GM23338 (cell line): ENCODE measurements around the gene DACH2. TPM values are rescaled to one million over a fixed set of nuclear protein-coding genes. Genes with fewer than 3 reads are reported as not detected.

Experiments used
- ATAC-seq: fragments of 200-7000 bp; cut with Tn5 transposase; 3 replicates; pipeline ENCODE4 v1.9.1; 2020
- DNase-seq: peaks from one replicate; pipeline ENCODE4 v3.0.0-alpha.2; 2015; ENCODE audit warnings: low spot score
- H2AFZ ChIP-seq: fragments of 200-600 bp; sonication (generic); 2 replicates; pipeline ENCODE4 v1.8.0; 2016; ENCODE audit warnings: antibody characterized with exemption, mild to moderate bottlenecking, moderate library complexity
- H3F3A ChIP-seq: fragments of 200-600 bp; sonication (generic); replicated peaks from 2 replicates; pipeline ENCODE4 v1.8.0; 2017; ENCODE audit warnings: antibody characterized with exemption, mixed run types, low read depth
- H3K27ac ChIP-seq: fragments of 200-600 bp; sonication (generic); 2 replicates; pipeline ENCODE4 v1.6.1; 2016; ENCODE audit warnings: low read depth
- H3K27me3 ChIP-seq: fragments of 200-600 bp; sonication (generic); 2 replicates; pipeline ENCODE4 v1.8.0; 2016; ENCODE audit warnings: mild to moderate bottlenecking, mixed run types, moderate library complexity; ENCODE audit not compliant: insufficient read depth
- H3K36me3 ChIP-seq: fragments of 200-600 bp; sonication (generic); 2 replicates; pipeline ENCODE4 v1.8.0; 2016; ENCODE audit warnings: mild to moderate bottlenecking; ENCODE audit not compliant: insufficient read depth
- H3K4me1 ChIP-seq: fragments of 200-600 bp; sonication (generic); 2 replicates; pipeline ENCODE4 v1.8.0; 2016; ENCODE audit warnings: mild to moderate bottlenecking, moderate library complexity; ENCODE audit not compliant: insufficient read depth
- H3K4me2 ChIP-seq: fragments of 200-600 bp; sonication (generic); 2 replicates; pipeline ENCODE4 v1.7.1; 2017; ENCODE audit warnings: mixed run types
- H3K4me3 ChIP-seq: fragments of 200-600 bp; sonication (generic); 2 replicates; pipeline ENCODE4 v1.6.1; 2016; ENCODE audit warnings: mixed run types
- H3K79me2 ChIP-seq: fragments of 200-600 bp; sonication (generic); replicated peaks from 2 replicates; pipeline ENCODE4 v1.8.0; 2017; ENCODE audit warnings: mild to moderate bottlenecking; ENCODE audit not compliant: insufficient read depth
- H3K9me2 ChIP-seq: fragments of 200-600 bp; sonication (generic); 2 replicates; pipeline ENCODE4 v1.8.0; 2017; ENCODE audit not compliant: insufficient read depth
- H4K20me1 ChIP-seq: fragments of 200-600 bp; sonication (generic); replicated peaks from 2 replicates; pipeline ENCODE4 v1.8.0; 2017; ENCODE audit warnings: mild to moderate bottlenecking; ENCODE audit not compliant: insufficient read depth
- H3K27ac Mint-ChIP-seq: 2 replicates; pipeline ENCODE4 v1.8.0; 2020; ENCODE audit warnings: inconsistent platforms, mild to moderate bottlenecking, moderate library complexity, mixed read lengths
- H3K27me3 Mint-ChIP-seq: 3 replicates; pipeline ENCODE4 v1.8.0; 2022; ENCODE audit warnings: low read depth, mild to moderate bottlenecking, moderate library complexity, mixed read lengths, inconsistent platforms; ENCODE audit not compliant: insufficient read depth, poor library complexity
- H3K36me3 Mint-ChIP-seq: 3 replicates; pipeline ENCODE4 v1.8.0; 2021; ENCODE audit warnings: low read depth, mild to moderate bottlenecking, inconsistent platforms, moderate library complexity, mixed read lengths
- H3K4me1 Mint-ChIP-seq: 3 replicates; pipeline ENCODE4 v1.8.0; 2020; ENCODE audit warnings: mild to moderate bottlenecking, inconsistent platforms, mixed read lengths
- H3K4me3 Mint-ChIP-seq: 3 replicates; pipeline ENCODE4 v1.8.0; 2021; ENCODE audit warnings: moderate library complexity, mild to moderate bottlenecking, inconsistent platforms, mixed read lengths
- H3K9me3 Mint-ChIP-seq: 3 replicates; pipeline ENCODE4 v1.8.0; 2020; ENCODE audit warnings: moderate library complexity, mild to moderate bottlenecking, inconsistent platforms, mixed read lengths
- CREB1 ChIP-seq: fragments of 250-450 bp; sonication (Bioruptor Pico); IDR thresholded peaks from 2 replicates; pipeline ENCODE4 v1.5.0; 2020; ENCODE audit warnings: low read depth, mild to moderate bottlenecking, moderate library complexity
- ETS1 ChIP-seq: IDR thresholded peaks from 2 replicates; pipeline ENCODE4 v1.6.1; 2016; ENCODE audit warnings: antibody characterized with exemption
- EZH2 ChIP-seq: fragments of 200-600 bp; sonication (generic); IDR thresholded peaks from one replicate; pipeline ENCODE4 v1.8.0; 2017; ENCODE audit warnings: antibody characterized with exemption, mild to moderate bottlenecking, low read depth; ENCODE audit not compliant: unreplicated experiment
- EZH2phosphoT487 ChIP-seq: fragments of 200-600 bp; sonication (generic); IDR thresholded peaks from one replicate; pipeline ENCODE4 v1.8.1; 2018; ENCODE audit warnings: antibody characterized with exemption; ENCODE audit not compliant: unreplicated experiment
- JUNB ChIP-seq: IDR thresholded peaks from one replicate; pipeline ENCODE4 v1.6.1; 2016; ENCODE audit warnings: antibody characterized with exemption; ENCODE audit not compliant: unreplicated experiment
- NANOG ChIP-seq: IDR thresholded peaks from 2 replicates; pipeline ENCODE4 v1.6.1; 2016; ENCODE audit warnings: antibody characterized with exemption, borderline replicate concordance
- POLR2AphosphoS5 ChIP-seq: IDR thresholded peaks from 2 replicates; pipeline ENCODE4 v1.6.1; 2016; ENCODE audit warnings: antibody characterized with exemption, low read depth
- REST ChIP-seq: IDR thresholded peaks from one replicate; pipeline ENCODE4 v1.6.1; 2018; ENCODE audit warnings: antibody characterized with exemption; ENCODE audit not compliant: unreplicated experiment
- STAT1 ChIP-seq: IDR thresholded peaks from one replicate; pipeline ENCODE4 v1.6.1; 2016; ENCODE audit warnings: antibody characterized with exemption; ENCODE audit not compliant: unreplicated experiment
- ZNF114 ChIP-seq: fragments of 250-450 bp; sonication (Bioruptor Pico); IDR thresholded peaks from 2 replicates; pipeline ENCODE4 v1.5.0; 2020; ENCODE audit warnings: mild to moderate bottlenecking, moderate library complexity
- ZNF331 ChIP-seq: fragments of 250-450 bp; sonication (Bioruptor Pico); IDR thresholded peaks from 2 replicates; pipeline ENCODE4 v1.5.0; 2020; ENCODE audit warnings: low read depth, mild to moderate bottlenecking, moderate library complexity
- polyA plus RNA-seq: library from polyadenylated mRNA; unstranded; fragments of >200 nt; fragmentation: Nextera tagmentation; extraction: Ambion mirVana; gene quantifications from 2 replicates; pipeline ENCODE4 v1.2.1, GENCODE V29; 2016
- total RNA-seq: library from RNA; depleted of rRNA; stranded (reverse); fragments of >200 nt; shearing (Covaris generic); gene quantifications from 2 replicates; pipeline ENCODE4 v1.2.3, GENCODE V29; 2014
- TF ChIP-seq, protein P1 (sequence below), 2 experiments: fragments of 200-600 bp in 1 of 2; sonication (generic) in 1 of 2; conservative IDR thresholded peaks; 2 replicates each; pipeline versions ENCODE4 v1.5.1 to v1.6.1; 2016 to 2017; ENCODE audit warnings: antibody characterized with exemption in 2 of 2, low read depth in 2 of 2, mild to moderate bottlenecking in 2 of 2, moderate library complexity in 1 of 2
- TF ChIP-seq, protein P2 (sequence below): fragments of 250-450 bp; sonication (Bioruptor Pico); IDR thresholded peaks from 2 replicates; pipeline ENCODE4 v1.5.0; 2020; ENCODE audit warnings: mild to moderate bottlenecking, moderate library complexity

The DACH2 gene
- total and polyA plus RNA-seq, 2 experiments from 2014 or later = 2.4 to 4.6 TPM

DNA sequence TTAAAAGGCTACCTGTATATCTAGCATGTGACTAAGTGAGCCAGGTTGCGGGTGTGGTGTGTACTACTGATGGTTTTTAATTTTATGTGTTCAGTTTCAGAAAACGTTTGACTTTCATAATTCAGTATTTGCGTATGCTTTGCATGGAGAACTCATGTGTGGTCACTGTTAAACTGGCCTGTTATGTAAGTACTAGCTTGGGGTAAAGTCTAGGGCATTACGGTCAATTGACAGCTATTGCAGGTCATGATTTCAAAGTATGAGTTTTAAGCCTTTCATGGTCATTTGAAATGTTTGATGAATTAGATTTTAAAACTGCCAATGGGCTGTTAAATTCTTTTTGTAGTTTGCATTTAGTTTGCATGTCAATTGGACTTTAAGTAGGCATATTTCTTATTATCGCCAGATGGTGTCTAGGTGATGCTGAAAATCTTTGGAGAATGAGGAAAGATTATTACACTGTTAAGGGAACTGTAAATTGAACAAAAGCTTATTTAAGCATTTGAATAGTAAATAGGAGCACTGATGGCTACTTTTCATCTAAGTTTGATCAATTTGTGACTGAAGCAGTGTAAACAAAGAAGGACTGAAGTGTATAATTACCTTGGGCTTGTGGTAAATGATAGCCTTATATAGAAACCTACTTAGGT lies 563.4 kb downstream of the DACH2 start:
- DNase-seq (no peak), ATAC-seq (no peak)
- Histone ChIP-seq H3K27me3 (no peaks in the 10 kb centered on the region), H3F3A (no peaks in the 10 kb centered on the region), H3K36me3 (no peaks in the 10 kb centered on the region), H3K27ac (no peak overlapping the region), H2AFZ (no peak overlapping the region), H3K79me2 (no peaks in the 10 kb centered on the region), H3K9me2 (no peaks in the 10 kb centered on the region), H4K20me1 (no peaks in the 10 kb centered on the region), H3K4me3 (no peak overlapping the region), H3K4me2 (no peak overlapping the region), H3K4me1 (no peaks in the 10 kb centered on the region; the same call in 1 of the 2 replicates)
- H3K27ac Mint-ChIP-seq = no peak overlapping the region
- no peak overlapping the region for H3K4me3 Mint-ChIP-seq
- peaks cover 2% of the 10 kb centered on the region; the same call in 1 of the 3 replicates for H3K4me1 Mint-ChIP-seq
- H3K9me3 Mint-ChIP-seq = no peaks in the 10 kb centered on the region
- no peak for TF ChIP-seq REST
- no peak for TF ChIP-seq EZH2phosphoT487
- TF ChIP-seq, protein P1, sequence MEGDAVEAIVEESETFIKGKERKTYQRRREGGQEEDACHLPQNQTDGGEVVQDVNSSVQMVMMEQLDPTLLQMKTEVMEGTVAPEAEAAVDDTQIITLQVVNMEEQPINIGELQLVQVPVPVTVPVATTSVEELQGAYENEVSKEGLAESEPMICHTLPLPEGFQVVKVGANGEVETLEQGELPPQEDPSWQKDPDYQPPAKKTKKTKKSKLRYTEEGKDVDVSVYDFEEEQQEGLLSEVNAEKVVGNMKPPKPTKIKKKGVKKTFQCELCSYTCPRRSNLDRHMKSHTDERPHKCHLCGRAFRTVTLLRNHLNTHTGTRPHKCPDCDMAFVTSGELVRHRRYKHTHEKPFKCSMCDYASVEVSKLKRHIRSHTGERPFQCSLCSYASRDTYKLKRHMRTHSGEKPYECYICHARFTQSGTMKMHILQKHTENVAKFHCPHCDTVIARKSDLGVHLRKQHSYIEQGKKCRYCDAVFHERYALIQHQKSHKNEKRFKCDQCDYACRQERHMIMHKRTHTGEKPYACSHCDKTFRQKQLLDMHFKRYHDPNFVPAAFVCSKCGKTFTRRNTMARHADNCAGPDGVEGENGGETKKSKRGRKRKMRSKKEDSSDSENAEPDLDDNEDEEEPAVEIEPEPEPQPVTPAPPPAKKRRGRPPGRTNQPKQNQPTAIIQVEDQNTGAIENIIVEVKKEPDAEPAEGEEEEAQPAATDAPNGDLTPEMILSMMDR (conservative IDR thresholded peaks at IDR 0.05; ENCODE audit: low read depth in 2 of 2) = no peak
- TF ChIP-seq ETS1 = no peak
- TF ChIP-seq CREB1 (CRISPR knock-in tag) = no peak
- no peak for TF ChIP-seq JUNB
- no peak for TF ChIP-seq ZNF114 (CRISPR knock-in tag)
- no peak for TF ChIP-seq STAT1
- no peak for TF ChIP-seq NANOG
- TF ChIP-seq POLR2AphosphoS5 = no peak
- TF ChIP-seq ZNF331 = no peak
- TF ChIP-seq, protein P2, sequence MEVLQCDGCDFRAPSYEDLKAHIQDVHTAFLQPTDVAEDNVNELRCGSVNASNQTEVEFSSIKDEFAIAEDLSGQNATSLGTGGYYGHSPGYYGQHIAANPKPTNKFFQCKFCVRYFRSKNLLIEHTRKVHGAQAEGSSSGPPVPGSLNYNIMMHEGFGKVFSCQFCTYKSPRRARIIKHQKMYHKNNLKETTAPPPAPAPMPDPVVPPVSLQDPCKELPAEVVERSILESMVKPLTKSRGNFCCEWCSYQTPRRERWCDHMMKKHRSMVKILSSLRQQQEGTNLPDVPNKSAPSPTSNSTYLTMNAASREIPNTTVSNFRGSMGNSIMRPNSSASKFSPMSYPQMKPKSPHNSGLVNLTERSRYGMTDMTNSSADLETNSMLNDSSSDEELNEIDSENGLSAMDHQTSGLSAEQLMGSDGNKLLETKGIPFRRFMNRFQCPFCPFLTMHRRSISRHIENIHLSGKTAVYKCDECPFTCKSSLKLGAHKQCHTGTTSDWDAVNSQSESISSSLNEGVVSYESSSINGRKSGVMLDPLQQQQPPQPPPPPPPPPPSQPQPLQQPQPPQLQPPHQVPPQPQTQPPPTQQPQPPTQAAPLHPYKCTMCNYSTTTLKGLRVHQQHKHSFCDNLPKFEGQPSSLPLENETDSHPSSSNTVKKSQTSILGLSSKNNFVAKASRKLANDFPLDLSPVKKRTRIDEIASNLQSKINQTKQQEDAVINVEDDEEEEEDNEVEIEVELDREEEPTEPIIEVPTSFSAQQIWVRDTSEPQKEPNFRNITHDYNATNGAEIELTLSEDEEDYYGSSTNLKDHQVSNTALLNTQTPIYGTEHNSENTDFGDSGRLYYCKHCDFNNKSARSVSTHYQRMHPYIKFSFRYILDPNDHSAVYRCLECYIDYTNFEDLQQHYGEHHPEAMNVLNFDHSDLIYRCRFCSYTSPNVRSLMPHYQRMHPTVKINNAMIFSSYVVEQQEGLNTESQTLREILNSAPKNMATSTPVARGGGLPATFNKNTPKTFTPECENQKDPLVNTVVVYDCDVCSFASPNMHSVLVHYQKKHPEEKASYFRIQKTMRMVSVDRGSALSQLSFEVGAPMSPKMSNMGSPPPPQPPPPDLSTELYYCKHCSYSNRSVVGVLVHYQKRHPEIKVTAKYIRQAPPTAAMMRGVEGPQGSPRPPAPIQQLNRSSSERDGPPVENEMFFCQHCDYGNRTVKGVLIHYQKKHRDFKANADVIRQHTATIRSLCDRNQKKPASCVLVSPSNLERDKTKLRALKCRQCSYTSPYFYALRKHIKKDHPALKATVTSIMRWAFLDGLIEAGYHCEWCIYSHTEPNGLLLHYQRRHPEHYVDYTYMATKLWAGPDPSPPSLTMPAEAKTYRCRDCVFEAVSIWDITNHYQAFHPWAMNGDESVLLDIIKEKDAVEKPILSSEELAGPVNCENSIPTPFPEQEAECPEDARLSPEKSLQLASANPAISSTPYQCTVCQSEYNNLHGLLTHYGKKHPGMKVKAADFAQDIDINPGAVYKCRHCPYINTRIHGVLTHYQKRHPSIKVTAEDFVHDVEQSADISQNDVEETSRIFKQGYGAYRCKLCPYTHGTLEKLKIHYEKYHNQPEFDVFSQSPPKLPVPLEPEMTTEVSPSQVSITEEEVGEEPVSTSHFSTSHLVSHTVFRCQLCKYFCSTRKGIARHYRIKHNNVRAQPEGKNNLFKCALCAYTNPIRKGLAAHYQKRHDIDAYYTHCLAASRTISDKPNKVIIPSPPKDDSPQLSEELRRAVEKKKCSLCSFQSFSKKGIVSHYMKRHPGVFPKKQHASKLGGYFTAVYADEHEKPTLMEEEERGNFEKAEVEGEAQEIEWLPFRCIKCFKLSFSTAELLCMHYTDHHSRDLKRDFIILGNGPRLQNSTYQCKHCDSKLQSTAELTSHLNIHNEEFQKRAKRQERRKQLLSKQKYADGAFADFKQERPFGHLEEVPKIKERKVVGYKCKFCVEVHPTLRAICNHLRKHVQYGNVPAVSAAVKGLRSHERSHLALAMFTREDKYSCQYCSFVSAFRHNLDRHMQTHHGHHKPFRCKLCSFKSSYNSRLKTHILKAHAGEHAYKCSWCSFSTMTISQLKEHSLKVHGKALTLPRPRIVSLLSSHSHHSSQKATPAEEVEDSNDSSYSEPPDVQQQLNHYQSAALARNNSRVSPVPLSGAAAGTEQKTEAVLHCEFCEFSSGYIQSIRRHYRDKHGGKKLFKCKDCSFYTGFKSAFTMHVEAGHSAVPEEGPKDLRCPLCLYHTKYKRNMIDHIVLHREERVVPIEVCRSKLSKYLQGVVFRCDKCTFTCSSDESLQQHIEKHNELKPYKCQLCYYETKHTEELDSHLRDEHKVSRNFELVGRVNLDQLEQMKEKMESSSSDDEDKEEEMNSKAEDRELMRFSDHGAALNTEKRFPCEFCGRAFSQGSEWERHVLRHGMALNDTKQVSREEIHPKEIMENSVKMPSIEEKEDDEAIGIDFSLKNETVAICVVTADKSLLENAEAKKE = no peak
- TF ChIP-seq EZH2 = no peak
- no peaks in the 10 kb centered on the region for H3K36me3 Mint-ChIP-seq
- no peaks in the 10 kb centered on the region for H3K27me3 Mint-ChIP-seq
